GM23338 (cell line): ENCODE results near the gene CCDC57. TPM values are rescaled to one million over a fixed set of nuclear protein-coding genes. Genes with fewer than 3 reads are reported as not detected.

ENCODE experiments used
- ATAC-seq: fragments of 200-7000 bp; cut with Tn5 transposase; 3 replicates; pipeline ENCODE4 v1.9.1; 2020
- DNase-seq: peaks from one replicate; pipeline ENCODE4 v3.0.0-alpha.2; 2015; ENCODE audit warnings: low spot score
- H2AFZ ChIP-seq: fragments of 200-600 bp; sonication (generic); 2 replicates; pipeline ENCODE4 v1.8.0; 2016; ENCODE audit warnings: antibody characterized with exemption, mild to moderate bottlenecking, moderate library complexity
- H3F3A ChIP-seq: fragments of 200-600 bp; sonication (generic); replicated peaks from 2 replicates; pipeline ENCODE4 v1.8.0; 2017; ENCODE audit warnings: antibody characterized with exemption, mixed run types, low read depth
- H3K27ac ChIP-seq: fragments of 200-600 bp; sonication (generic); 2 replicates; pipeline ENCODE4 v1.6.1; 2016; ENCODE audit warnings: low read depth
- H3K27me3 ChIP-seq: fragments of 200-600 bp; sonication (generic); 2 replicates; pipeline ENCODE4 v1.8.0; 2016; ENCODE audit warnings: mild to moderate bottlenecking, mixed run types, moderate library complexity; ENCODE audit not compliant: insufficient read depth
- H3K36me3 ChIP-seq: fragments of 200-600 bp; sonication (generic); 2 replicates; pipeline ENCODE4 v1.8.0; 2016; ENCODE audit warnings: mild to moderate bottlenecking; ENCODE audit not compliant: insufficient read depth
- H3K4me1 ChIP-seq: fragments of 200-600 bp; sonication (generic); 2 replicates; pipeline ENCODE4 v1.8.0; 2016; ENCODE audit warnings: mild to moderate bottlenecking, moderate library complexity; ENCODE audit not compliant: insufficient read depth
- H3K4me2 ChIP-seq: fragments of 200-600 bp; sonication (generic); 2 replicates; pipeline ENCODE4 v1.7.1; 2017; ENCODE audit warnings: mixed run types
- H3K4me3 ChIP-seq: fragments of 200-600 bp; sonication (generic); 2 replicates; pipeline ENCODE4 v1.6.1; 2016; ENCODE audit warnings: mixed run types
- H3K79me2 ChIP-seq: fragments of 200-600 bp; sonication (generic); replicated peaks from 2 replicates; pipeline ENCODE4 v1.8.0; 2017; ENCODE audit warnings: mild to moderate bottlenecking; ENCODE audit not compliant: insufficient read depth
- H3K9me2 ChIP-seq: fragments of 200-600 bp; sonication (generic); 2 replicates; pipeline ENCODE4 v1.8.0; 2017; ENCODE audit not compliant: insufficient read depth
- H4K20me1 ChIP-seq: fragments of 200-600 bp; sonication (generic); replicated peaks from 2 replicates; pipeline ENCODE4 v1.8.0; 2017; ENCODE audit warnings: mild to moderate bottlenecking; ENCODE audit not compliant: insufficient read depth
- H3K27ac Mint-ChIP-seq: 2 replicates; pipeline ENCODE4 v1.8.0; 2020; ENCODE audit warnings: inconsistent platforms, mild to moderate bottlenecking, moderate library complexity, mixed read lengths
- H3K27me3 Mint-ChIP-seq: 3 replicates; pipeline ENCODE4 v1.8.0; 2022; ENCODE audit warnings: low read depth, mild to moderate bottlenecking, moderate library complexity, mixed read lengths, inconsistent platforms; ENCODE audit not compliant: insufficient read depth, poor library complexity
- H3K36me3 Mint-ChIP-seq: 3 replicates; pipeline ENCODE4 v1.8.0; 2021; ENCODE audit warnings: low read depth, mild to moderate bottlenecking, inconsistent platforms, moderate library complexity, mixed read lengths
- H3K4me1 Mint-ChIP-seq: 3 replicates; pipeline ENCODE4 v1.8.0; 2020; ENCODE audit warnings: mild to moderate bottlenecking, inconsistent platforms, mixed read lengths
- H3K4me3 Mint-ChIP-seq: 3 replicates; pipeline ENCODE4 v1.8.0; 2021; ENCODE audit warnings: moderate library complexity, mild to moderate bottlenecking, inconsistent platforms, mixed read lengths
- H3K9me3 Mint-ChIP-seq: 3 replicates; pipeline ENCODE4 v1.8.0; 2020; ENCODE audit warnings: moderate library complexity, mild to moderate bottlenecking, inconsistent platforms, mixed read lengths
- CREB1 ChIP-seq: fragments of 250-450 bp; sonication (Bioruptor Pico); IDR thresholded peaks from 2 replicates; pipeline ENCODE4 v1.5.0; 2020; ENCODE audit warnings: low read depth, mild to moderate bottlenecking, moderate library complexity
- CTCF ChIP-seq, 2 experiments: fragments of 200-600 bp in 1 of 2; sonication (generic) in 1 of 2; conservative IDR thresholded peaks; 2 replicates each; pipeline versions ENCODE4 v1.5.1 to v1.6.1; 2016 to 2017; ENCODE audit warnings: antibody characterized with exemption in 2 of 2, low read depth in 2 of 2, mild to moderate bottlenecking in 2 of 2, moderate library complexity in 1 of 2
- EZH2 ChIP-seq: fragments of 200-600 bp; sonication (generic); IDR thresholded peaks from one replicate; pipeline ENCODE4 v1.8.0; 2017; ENCODE audit warnings: antibody characterized with exemption, mild to moderate bottlenecking, low read depth; ENCODE audit not compliant: unreplicated experiment
- JUNB ChIP-seq: IDR thresholded peaks from one replicate; pipeline ENCODE4 v1.6.1; 2016; ENCODE audit warnings: antibody characterized with exemption; ENCODE audit not compliant: unreplicated experiment
- NANOG ChIP-seq: IDR thresholded peaks from 2 replicates; pipeline ENCODE4 v1.6.1; 2016; ENCODE audit warnings: antibody characterized with exemption, borderline replicate concordance
- POLR2AphosphoS5 ChIP-seq: IDR thresholded peaks from 2 replicates; pipeline ENCODE4 v1.6.1; 2016; ENCODE audit warnings: antibody characterized with exemption, low read depth
- REST ChIP-seq: IDR thresholded peaks from one replicate; pipeline ENCODE4 v1.6.1; 2018; ENCODE audit warnings: antibody characterized with exemption; ENCODE audit not compliant: unreplicated experiment
- STAT1 ChIP-seq: IDR thresholded peaks from one replicate; pipeline ENCODE4 v1.6.1; 2016; ENCODE audit warnings: antibody characterized with exemption; ENCODE audit not compliant: unreplicated experiment
- ZNF114 ChIP-seq: fragments of 250-450 bp; sonication (Bioruptor Pico); IDR thresholded peaks from 2 replicates; pipeline ENCODE4 v1.5.0; 2020; ENCODE audit warnings: mild to moderate bottlenecking, moderate library complexity
- polyA plus RNA-seq: library from polyadenylated mRNA; unstranded; fragments of >200 nt; fragmentation: Nextera tagmentation; extraction: Ambion mirVana; gene quantifications from 2 replicates; pipeline ENCODE4 v1.2.1, GENCODE V29; 2016
- total RNA-seq: library from RNA; depleted of rRNA; stranded (reverse); fragments of >200 nt; shearing (Covaris generic); gene quantifications from 2 replicates; pipeline ENCODE4 v1.2.3, GENCODE V29; 2014
- TF ChIP-seq, protein P1 (sequence below): fragments of 250-450 bp; sonication (Bioruptor Pico); IDR thresholded peaks from 2 replicates; pipeline ENCODE4 v1.5.0; 2020; ENCODE audit warnings: mild to moderate bottlenecking, moderate library complexity
- TF ChIP-seq, protein P2 (sequence below): IDR thresholded peaks from 2 replicates; pipeline ENCODE4 v1.6.1; 2016; ENCODE audit warnings: antibody characterized with exemption

CCDC57 gene
- total and polyA plus RNA-seq, 2 experiments from 2014 or later = 7.0 to 16.3 TPM

DNA sequence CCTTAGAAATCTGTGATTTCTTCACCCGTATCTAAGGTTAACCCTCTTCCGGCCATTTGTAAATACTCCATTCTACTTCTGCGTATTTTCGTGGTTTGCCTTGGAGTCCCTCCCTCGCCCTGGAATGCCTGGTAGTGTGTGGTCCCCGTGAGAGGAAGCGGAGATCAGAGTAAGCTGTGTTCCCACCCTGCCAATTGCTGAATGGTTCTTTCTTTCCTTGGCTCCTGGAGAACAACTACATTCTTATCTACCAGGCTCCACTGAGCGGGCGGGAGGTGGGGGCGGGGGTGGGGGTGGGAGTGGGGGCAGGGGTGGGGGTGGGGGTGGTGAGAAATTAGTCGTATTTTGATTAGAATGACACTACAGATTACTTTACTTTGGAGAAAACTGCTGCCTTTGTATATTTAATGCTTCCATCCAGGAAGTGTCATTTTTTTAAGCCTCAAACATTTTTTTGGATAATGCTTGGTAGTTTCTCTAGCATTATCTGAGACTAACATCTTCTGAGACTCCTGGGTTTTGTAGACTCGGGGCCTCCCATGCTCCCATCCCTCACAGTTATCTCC lies 93.7 kb downstream of the CCDC57 start:
- 0 out of 2 replicates have a peak overlapping the region, but pooled peaks have one; percentile 32 for H3K4me2 ChIP-seq
- H3K4me3 ChIP-seq = no peak overlapping the region
- Mint-ChIP-seq H3K4me3 (no peak overlapping the region), H3K27ac (no peak overlapping the region), H3K4me1 (peaks cover 21% of the 10 kb centered on the region), H3K9me3 (no peaks in the 10 kb centered on the region), H3K27me3 (peaks cover 12% of the 10 kb centered on the region), H3K36me3 (no peaks in the 10 kb centered on the region; the same call in 2 of the 3 replicates)
- H3K79me2 ChIP-seq = no peaks in the 10 kb centered on the region
- no peak overlapping the region for H2AFZ ChIP-seq
- no peaks in the 10 kb centered on the region for H3K9me2 ChIP-seq
- no peaks in the 10 kb centered on the region for H3K27me3 ChIP-seq
- H3K27ac ChIP-seq = no peak overlapping the region; the same call in 1 of the 2 replicates
- H3F3A ChIP-seq = no peaks in the 10 kb centered on the region
- no peaks in the 10 kb centered on the region for H3K4me1 ChIP-seq
- ATAC-seq (peak; percentile 61), DNase-seq (peak; percentile 59)
- no peaks in the 10 kb centered on the region; the same call in 1 of the 2 replicates for H4K20me1 ChIP-seq
- no peaks in the 10 kb centered on the region for H3K36me3 ChIP-seq
- no peak for TF ChIP-seq CREB1 (CRISPR knock-in tag)
- TF ChIP-seq JUNB = no peak
- TF ChIP-seq, protein P1, sequence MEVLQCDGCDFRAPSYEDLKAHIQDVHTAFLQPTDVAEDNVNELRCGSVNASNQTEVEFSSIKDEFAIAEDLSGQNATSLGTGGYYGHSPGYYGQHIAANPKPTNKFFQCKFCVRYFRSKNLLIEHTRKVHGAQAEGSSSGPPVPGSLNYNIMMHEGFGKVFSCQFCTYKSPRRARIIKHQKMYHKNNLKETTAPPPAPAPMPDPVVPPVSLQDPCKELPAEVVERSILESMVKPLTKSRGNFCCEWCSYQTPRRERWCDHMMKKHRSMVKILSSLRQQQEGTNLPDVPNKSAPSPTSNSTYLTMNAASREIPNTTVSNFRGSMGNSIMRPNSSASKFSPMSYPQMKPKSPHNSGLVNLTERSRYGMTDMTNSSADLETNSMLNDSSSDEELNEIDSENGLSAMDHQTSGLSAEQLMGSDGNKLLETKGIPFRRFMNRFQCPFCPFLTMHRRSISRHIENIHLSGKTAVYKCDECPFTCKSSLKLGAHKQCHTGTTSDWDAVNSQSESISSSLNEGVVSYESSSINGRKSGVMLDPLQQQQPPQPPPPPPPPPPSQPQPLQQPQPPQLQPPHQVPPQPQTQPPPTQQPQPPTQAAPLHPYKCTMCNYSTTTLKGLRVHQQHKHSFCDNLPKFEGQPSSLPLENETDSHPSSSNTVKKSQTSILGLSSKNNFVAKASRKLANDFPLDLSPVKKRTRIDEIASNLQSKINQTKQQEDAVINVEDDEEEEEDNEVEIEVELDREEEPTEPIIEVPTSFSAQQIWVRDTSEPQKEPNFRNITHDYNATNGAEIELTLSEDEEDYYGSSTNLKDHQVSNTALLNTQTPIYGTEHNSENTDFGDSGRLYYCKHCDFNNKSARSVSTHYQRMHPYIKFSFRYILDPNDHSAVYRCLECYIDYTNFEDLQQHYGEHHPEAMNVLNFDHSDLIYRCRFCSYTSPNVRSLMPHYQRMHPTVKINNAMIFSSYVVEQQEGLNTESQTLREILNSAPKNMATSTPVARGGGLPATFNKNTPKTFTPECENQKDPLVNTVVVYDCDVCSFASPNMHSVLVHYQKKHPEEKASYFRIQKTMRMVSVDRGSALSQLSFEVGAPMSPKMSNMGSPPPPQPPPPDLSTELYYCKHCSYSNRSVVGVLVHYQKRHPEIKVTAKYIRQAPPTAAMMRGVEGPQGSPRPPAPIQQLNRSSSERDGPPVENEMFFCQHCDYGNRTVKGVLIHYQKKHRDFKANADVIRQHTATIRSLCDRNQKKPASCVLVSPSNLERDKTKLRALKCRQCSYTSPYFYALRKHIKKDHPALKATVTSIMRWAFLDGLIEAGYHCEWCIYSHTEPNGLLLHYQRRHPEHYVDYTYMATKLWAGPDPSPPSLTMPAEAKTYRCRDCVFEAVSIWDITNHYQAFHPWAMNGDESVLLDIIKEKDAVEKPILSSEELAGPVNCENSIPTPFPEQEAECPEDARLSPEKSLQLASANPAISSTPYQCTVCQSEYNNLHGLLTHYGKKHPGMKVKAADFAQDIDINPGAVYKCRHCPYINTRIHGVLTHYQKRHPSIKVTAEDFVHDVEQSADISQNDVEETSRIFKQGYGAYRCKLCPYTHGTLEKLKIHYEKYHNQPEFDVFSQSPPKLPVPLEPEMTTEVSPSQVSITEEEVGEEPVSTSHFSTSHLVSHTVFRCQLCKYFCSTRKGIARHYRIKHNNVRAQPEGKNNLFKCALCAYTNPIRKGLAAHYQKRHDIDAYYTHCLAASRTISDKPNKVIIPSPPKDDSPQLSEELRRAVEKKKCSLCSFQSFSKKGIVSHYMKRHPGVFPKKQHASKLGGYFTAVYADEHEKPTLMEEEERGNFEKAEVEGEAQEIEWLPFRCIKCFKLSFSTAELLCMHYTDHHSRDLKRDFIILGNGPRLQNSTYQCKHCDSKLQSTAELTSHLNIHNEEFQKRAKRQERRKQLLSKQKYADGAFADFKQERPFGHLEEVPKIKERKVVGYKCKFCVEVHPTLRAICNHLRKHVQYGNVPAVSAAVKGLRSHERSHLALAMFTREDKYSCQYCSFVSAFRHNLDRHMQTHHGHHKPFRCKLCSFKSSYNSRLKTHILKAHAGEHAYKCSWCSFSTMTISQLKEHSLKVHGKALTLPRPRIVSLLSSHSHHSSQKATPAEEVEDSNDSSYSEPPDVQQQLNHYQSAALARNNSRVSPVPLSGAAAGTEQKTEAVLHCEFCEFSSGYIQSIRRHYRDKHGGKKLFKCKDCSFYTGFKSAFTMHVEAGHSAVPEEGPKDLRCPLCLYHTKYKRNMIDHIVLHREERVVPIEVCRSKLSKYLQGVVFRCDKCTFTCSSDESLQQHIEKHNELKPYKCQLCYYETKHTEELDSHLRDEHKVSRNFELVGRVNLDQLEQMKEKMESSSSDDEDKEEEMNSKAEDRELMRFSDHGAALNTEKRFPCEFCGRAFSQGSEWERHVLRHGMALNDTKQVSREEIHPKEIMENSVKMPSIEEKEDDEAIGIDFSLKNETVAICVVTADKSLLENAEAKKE (CRISPR knock-in tag) = no peak
- TF ChIP-seq, protein P2, sequence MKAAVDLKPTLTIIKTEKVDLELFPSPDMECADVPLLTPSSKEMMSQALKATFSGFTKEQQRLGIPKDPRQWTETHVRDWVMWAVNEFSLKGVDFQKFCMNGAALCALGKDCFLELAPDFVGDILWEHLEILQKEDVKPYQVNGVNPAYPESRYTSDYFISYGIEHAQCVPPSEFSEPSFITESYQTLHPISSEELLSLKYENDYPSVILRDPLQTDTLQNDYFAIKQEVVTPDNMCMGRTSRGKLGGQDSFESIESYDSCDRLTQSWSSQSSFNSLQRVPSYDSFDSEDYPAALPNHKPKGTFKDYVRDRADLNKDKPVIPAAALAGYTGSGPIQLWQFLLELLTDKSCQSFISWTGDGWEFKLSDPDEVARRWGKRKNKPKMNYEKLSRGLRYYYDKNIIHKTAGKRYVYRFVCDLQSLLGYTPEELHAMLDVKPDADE = no peak
- no peak for TF ChIP-seq POLR2AphosphoS5
- no peak for TF ChIP-seq REST
- no peak for TF ChIP-seq NANOG
- no peak for TF ChIP-seq EZH2
- TF ChIP-seq ZNF114 (CRISPR knock-in tag) = no peak
- TF ChIP-seq STAT1 = no peak
- TF ChIP-seq CTCF (conservative IDR thresholded peaks at IDR 0.05; ENCODE audit: low read depth in 2 of 2) = no peak
